HG03378 (cell line): ENCODE data around the gene TMEM163.
"Not testable (repeated sequence)": the region's sequence is repeated elsewhere in the genome, so short reads cannot be mapped to it uniquely, and the experiment has no call there.

ENCODE experiments used
- ATAC-seq: cut with Tn5 transposase; IDR thresholded peaks from one replicate; pipeline ENCODE4 v1.9.1; 2021; ENCODE audit warnings: mild to moderate bottlenecking, moderate library complexity; ENCODE audit not compliant: unreplicated experiment

TMEM163 gene

GRCh38 chr2:134667081-134667480 lies 51.7 kb downstream of the TMEM163 start:
- no peak for ATAC-seq

GRCh38 chr2:134665727-134666506 lies 52.9 kb downstream of the TMEM163 start:
- ATAC-seq: no peak

GRCh38 chr2:134663451-134664450 lies 55.0 kb downstream of the TMEM163 start:
- ATAC-seq: no peak

- ATAC-seq: no peak
Measured at GRCh38 chr2:134662751-134663150, 56.0 kb downstream of the TMEM163 start.

GRCh38 chr2:134660626-134661402 lies 58.0 kb downstream of the TMEM163 start:
- ATAC-seq: no peak

GRCh38 chr2:134659724-134660123 lies 59.1 kb downstream of the TMEM163 start:
- ATAC-seq: no peak

- no peak for ATAC-seq
Measured at GRCh38 chr2:134657650-134658250, 61.0 kb downstream of the TMEM163 start.

- ATAC-seq: not testable (repeated sequence)
Measured at GRCh38 chr2:134656391-134656790, 62.4 kb downstream of the TMEM163 start.

- no peak for ATAC-seq
Measured at GRCh38 chr2:134648586-134648985, 70.2 kb downstream of the TMEM163 start.

- ATAC-seq: no peak
Measured at GRCh38 chr2:134647607-134648256, 71.1 kb downstream of the TMEM163 start.

GRCh38 chr2:134642938-134643337 lies 75.9 kb downstream of the TMEM163 start:
- no peak for ATAC-seq

- ATAC-seq: no peak
Measured at GRCh38 chr2:134640494-134640893, 78.3 kb downstream of the TMEM163 start.

- no peak for ATAC-seq
Measured at GRCh38 chr2:134639265-134639664, 79.5 kb downstream of the TMEM163 start.

- ATAC-seq: no peak
Measured at GRCh38 chr2:134636714-134637113, 82.1 kb downstream of the TMEM163 start.

GRCh38 chr2:134634054-134634753 lies 84.6 kb downstream of the TMEM163 start:
- ATAC-seq: no peak

GRCh38 chr2:134630504-134631159 lies 88.2 kb downstream of the TMEM163 start:
- no peak for ATAC-seq

GRCh38 chr2:134628453-134628852 lies 90.3 kb downstream of the TMEM163 start:
- no peak for ATAC-seq

GRCh38 chr2:134626781-134627180 lies 92.0 kb downstream of the TMEM163 start:
- ATAC-seq: no peak

- no peak for ATAC-seq
Measured at GRCh38 chr2:134625311-134625710, 93.5 kb downstream of the TMEM163 start.
